Fibroblast of lung (primary cell): ENCODE results near the gene GPHN.

Experiments used
- CTCF ChIP-seq, 2 donors: IDR thresholded peaks in 1 of 2; conservative IDR thresholded peaks in 1 of 2; 1 replicate in 1 of 2; 2 replicates in 1 of 2; pipeline ENCODE4 v1.5.1; 2011 to 2012; ENCODE audit warnings: low read length in 2 of 2, control low read depth in 1 of 2, inconsistent platforms in 1 of 2, low read depth in 1 of 2, mild to moderate bottlenecking in 1 of 2
- EZH2 ChIP-seq: IDR thresholded peaks from 2 replicates; pipeline ENCODE4 v1.5.1; 2012; ENCODE audit warnings: low read length, control low read depth, mild to moderate bottlenecking; ENCODE audit errors: missing control alignments

- TF ChIP-seq CTCF (conservative IDR thresholded peaks at IDR 0.05 in 1 of 2, IDR thresholded peaks at IDR 0.05 in 1 of 2; ENCODE audit: low read depth in 1 of 2, low read length in 2 of 2) (no peak), EZH2 (no peak)
Measured at GRCh38 chr14:66657780-66658179, 149.8 kb downstream of the GPHN start.
